Activated CD4-positive, alpha-beta memory T cell treated with anti-CD3 and anti-CD28 coated beads, Interleukin-2, amount 10 ng/mL, durations not matched to agents 7 days and 5 days (primary cell): Measurements from ENCODE around the gene RTN3. TPM values are rescaled to one million over a fixed set of nuclear protein-coding genes. Genes with fewer than 3 reads are reported as not detected.

Experiments used
- CTCF ChIA-PET: fragments of 350-600 bp; sonication (Branson Sonifier 250); formaldehyde crosslinking; loops from one replicate; lab custom pipeline; 2021; ENCODE audit warnings: antibody characterized with exemption, inconsistent platforms; lab: Charles Lee
- POLR2A ChIA-PET: fragments of 350-600 bp; sonication (Branson Sonifier 250); formaldehyde crosslinking; loops from one replicate; lab custom pipeline; 2021; ENCODE audit warnings: antibody characterized with exemption; lab: Charles Lee
- DNase-seq: peaks from one replicate; pipeline ENCODE4 v3.0.0-alpha.2; 2020
- H3K27ac Mint-ChIP-seq: one replicate; pipeline ENCODE4 v1.8.0; 2021; ENCODE audit warnings: mild to moderate bottlenecking, mixed read lengths
- H3K27me3 Mint-ChIP-seq: one replicate; pipeline ENCODE4 v1.8.0; 2021; ENCODE audit warnings: mixed read lengths
- H3K36me3 Mint-ChIP-seq: one replicate; pipeline ENCODE4 v1.8.0; 2021; ENCODE audit warnings: low read depth, mixed read lengths
- H3K4me1 Mint-ChIP-seq: one replicate; pipeline ENCODE4 v1.8.0; 2021; ENCODE audit warnings: mixed read lengths
- H3K4me3 Mint-ChIP-seq: one replicate; pipeline ENCODE4 v1.8.0; 2021; ENCODE audit warnings: mild to moderate bottlenecking, mixed read lengths
- H3K9me3 Mint-ChIP-seq: one replicate; pipeline ENCODE4 v1.8.0; 2021; ENCODE audit warnings: mixed read lengths
- total RNA-seq, 2 experiments: library from RNA; stranded (reverse); gene quantifications; one replicate each; pipeline ENCODE4 v1.2.3, GENCODE V29; 2021

RTN3 gene
- total RNA-seq, 2 experiments from 2014 or later, result 68.2 to 75.6 TPM

- no peaks in the 10 kb centered on the region for H3K4me1 Mint-ChIP-seq
- no peak for DNase-seq
- H3K9me3 Mint-ChIP-seq, result no peaks in the 10 kb centered on the region
- no peak overlapping the region for H3K27ac Mint-ChIP-seq
- no peak overlapping the region for H3K4me3 Mint-ChIP-seq
- no peaks in the 10 kb centered on the region for H3K27me3 Mint-ChIP-seq
- CTCF ChIA-PET, result no interaction called here
- POLR2A ChIA-PET, result no interaction called here
- peaks cover 10% of the 10 kb centered on the region for H3K36me3 Mint-ChIP-seq
Measured at GRCh38 chr11:63760487-63761079, 79.3 kb downstream of the RTN3 start.

DNA sequence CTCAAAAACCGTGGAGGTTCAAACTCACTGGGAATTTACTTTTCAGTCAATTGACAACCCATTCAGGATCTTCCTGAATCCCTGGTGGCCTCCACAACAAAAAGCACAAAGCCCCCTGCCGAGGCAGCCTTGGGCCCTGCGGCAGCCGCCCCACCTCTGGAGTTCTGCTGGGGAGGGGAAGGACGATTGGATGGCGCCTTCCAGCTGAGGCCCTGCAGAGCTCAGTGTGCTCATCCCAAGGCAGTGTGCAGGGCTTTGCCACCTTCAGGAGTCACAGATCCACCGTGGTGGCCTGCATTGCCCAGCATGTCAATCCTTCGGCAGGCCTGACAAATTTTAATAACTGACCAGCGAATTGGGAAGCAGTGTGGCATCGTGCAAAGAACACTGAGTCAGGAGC lies 79.9 kb downstream of the RTN3 start:
- no peaks in the 10 kb centered on the region for H3K9me3 Mint-ChIP-seq
- no peak overlapping the region for H3K4me3 Mint-ChIP-seq
- H3K4me1 Mint-ChIP-seq, result no peaks in the 10 kb centered on the region
- H3K27ac Mint-ChIP-seq, result no peak overlapping the region
- POLR2A ChIA-PET, result no interaction called here
- CTCF ChIA-PET, result no interaction called here
- DNase-seq, result no peak
- no peaks in the 10 kb centered on the region for H3K27me3 Mint-ChIP-seq
- peaks cover 10% of the 10 kb centered on the region for H3K36me3 Mint-ChIP-seq

DNA sequence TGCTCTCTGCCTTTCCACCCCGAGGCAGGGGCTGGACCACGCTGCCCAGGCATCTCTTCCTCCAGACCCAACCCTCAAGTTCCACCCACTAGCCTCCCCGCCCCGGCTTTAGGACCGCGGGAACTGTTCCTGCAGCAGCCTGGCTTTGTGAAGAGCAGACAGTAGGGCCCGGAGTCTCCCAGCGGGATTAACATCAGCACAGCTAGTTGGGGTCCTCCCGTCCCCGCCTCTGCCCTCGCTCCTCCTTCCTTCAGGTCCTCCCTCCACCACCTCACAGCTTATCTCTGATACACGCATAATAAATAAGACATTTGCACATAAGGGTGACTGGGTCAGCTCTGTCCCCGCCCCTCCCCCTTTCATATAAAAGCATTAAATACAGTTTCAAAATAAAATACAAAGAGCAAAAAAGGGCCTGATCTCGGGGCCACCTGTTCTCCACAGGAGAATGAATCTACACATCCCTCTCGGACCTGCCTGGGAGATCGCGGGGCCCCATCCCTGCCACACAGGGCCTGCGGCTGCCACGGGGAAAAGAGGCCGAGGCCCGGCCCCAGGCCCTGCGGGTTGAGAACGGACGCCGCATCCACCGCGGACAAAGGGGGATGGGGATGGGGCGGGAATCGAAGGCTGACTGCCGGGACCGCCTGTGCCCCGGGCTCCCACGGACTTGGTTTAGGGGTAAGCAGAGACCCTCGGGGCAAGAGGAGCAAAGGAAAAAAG lies 80.8 kb downstream of the RTN3 start:
- H3K9me3 Mint-ChIP-seq, result no peaks in the 10 kb centered on the region
- CTCF ChIA-PET, result no interaction called here
- H3K27ac Mint-ChIP-seq, result no peak overlapping the region

GRCh38 chr11:63762654-63763495 lies 81.6 kb downstream of the RTN3 start:
- ChIA-PET CTCF (no interaction called here), POLR2A (no interaction called here)
- Mint-ChIP-seq H3K36me3 (peaks cover 9% of the 10 kb centered on the region), H3K27ac (no peak overlapping the region), H3K9me3 (no peaks in the 10 kb centered on the region), H3K4me3 (no peak overlapping the region), H3K4me1 (peaks cover 8% of the 10 kb centered on the region), H3K27me3 (peaks cover 3% of the 10 kb centered on the region)
- DNase-seq, result no peak

More for the DNA sequence above, 80.8 kb downstream of the RTN3 start:
- DNase-seq, result no peak
- peaks cover under 1% of the 10 kb centered on the region for H3K4me1 Mint-ChIP-seq
- no peak overlapping the region for H3K4me3 Mint-ChIP-seq
- POLR2A ChIA-PET, result no interaction called here
- no peaks in the 10 kb centered on the region for H3K27me3 Mint-ChIP-seq
- H3K36me3 Mint-ChIP-seq, result peaks cover 10% of the 10 kb centered on the region

DNA sequence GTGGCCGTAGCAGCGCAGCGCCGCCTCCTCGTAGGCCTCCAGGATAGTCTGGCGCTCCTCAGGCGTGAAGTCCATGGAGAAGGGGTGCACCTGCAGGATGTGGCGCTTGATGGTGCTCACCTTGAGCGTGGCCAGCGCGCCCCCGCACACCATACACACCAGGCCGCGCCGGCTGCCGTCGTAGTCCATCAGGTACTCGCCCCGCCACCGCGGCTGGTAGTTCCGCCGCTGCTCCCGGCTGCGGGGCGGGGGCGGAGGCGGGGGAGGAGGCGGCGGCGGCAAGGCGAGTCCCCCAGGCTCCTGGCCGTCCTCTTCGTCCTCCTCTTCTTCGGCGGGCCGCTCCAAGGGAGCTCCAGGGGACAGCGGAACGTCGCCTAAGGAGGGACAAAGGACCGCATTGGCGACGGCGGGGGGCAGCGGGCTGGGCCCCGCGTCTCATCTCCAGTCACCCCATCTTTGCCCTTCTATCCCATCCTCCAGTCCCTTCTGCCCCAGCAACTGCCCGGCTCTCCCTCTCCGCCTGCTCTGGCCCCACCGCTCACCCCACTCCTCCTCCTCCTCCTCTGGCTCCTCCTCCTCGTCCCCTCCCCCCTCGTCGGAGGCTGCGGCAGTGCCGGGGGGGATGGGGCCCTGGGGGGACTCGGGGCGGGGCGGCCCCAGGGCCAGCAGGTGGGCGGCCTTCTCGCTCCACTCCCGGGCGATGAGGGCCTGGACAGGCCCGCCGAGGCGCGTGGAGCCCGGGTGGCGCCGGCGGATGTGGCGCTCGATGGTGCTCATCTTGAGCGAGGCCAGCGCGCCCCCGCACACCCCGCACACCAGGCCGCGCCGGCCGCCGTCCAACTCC lies 82.4 kb downstream of the RTN3 start:
- POLR2A ChIA-PET, result no interaction called here
- peaks cover 9% of the 10 kb centered on the region for H3K4me1 Mint-ChIP-seq
- CTCF ChIA-PET, result no interaction called here
- no peaks in the 10 kb centered on the region for H3K9me3 Mint-ChIP-seq
- no peak overlapping the region for H3K27ac Mint-ChIP-seq
- H3K4me3 Mint-ChIP-seq, result no peak overlapping the region
- H3K27me3 Mint-ChIP-seq, result peaks cover 3% of the 10 kb centered on the region
- H3K36me3 Mint-ChIP-seq, result peaks cover 2% of the 10 kb centered on the region
- DNase-seq, result no peak

- H3K27me3 Mint-ChIP-seq, result peaks cover 3% of the 10 kb centered on the region
- DNase-seq, result no peak
- H3K9me3 Mint-ChIP-seq, result no peaks in the 10 kb centered on the region
- H3K4me1 Mint-ChIP-seq, result peaks cover 9% of the 10 kb centered on the region
- H3K36me3 Mint-ChIP-seq, result no peaks in the 10 kb centered on the region
- ChIA-PET POLR2A (no interaction called here), CTCF (no interaction called here)
- H3K27ac Mint-ChIP-seq, result no peak overlapping the region
- H3K4me3 Mint-ChIP-seq, result no peak overlapping the region
Measured at GRCh38 chr11:63764340-63764678, 83.0 kb downstream of the RTN3 start.

- ChIA-PET CTCF (interaction anchor here (1.5 kb wide), 1 partner anchor 72 kb away, joined by 3 read pairs; no protein-coding TSS in a partner anchor), POLR2A (no interaction called here)
- H3K27me3 Mint-ChIP-seq, result peaks cover 6% of the 10 kb centered on the region
- no peak overlapping the region for H3K27ac Mint-ChIP-seq
- H3K9me3 Mint-ChIP-seq, result no peaks in the 10 kb centered on the region
- no peak for DNase-seq
- H3K36me3 Mint-ChIP-seq, result no peaks in the 10 kb centered on the region
- peaks cover 10% of the 10 kb centered on the region for H3K4me1 Mint-ChIP-seq
- H3K4me3 Mint-ChIP-seq, result no peak overlapping the region
Measured at GRCh38 chr11:63764679-63765647, 83.7 kb downstream of the RTN3 start.

GRCh38 chr11:63765688-63766241 lies 84.5 kb downstream of the RTN3 start:
- peaks cover 14% of the 10 kb centered on the region for H3K27me3 Mint-ChIP-seq
- no peak overlapping the region for H3K4me3 Mint-ChIP-seq
- no peaks in the 10 kb centered on the region for H3K36me3 Mint-ChIP-seq
- DNase-seq, result no peak
- ChIA-PET CTCF (interaction anchor here (1.5 kb wide), 1 partner anchor 71 kb away, joined by 3 read pairs; no protein-coding TSS in a partner anchor), POLR2A (no interaction called here)
- no peak overlapping the region for H3K27ac Mint-ChIP-seq
- no peaks in the 10 kb centered on the region for H3K9me3 Mint-ChIP-seq
- peaks cover 13% of the 10 kb centered on the region for H3K4me1 Mint-ChIP-seq

DNA sequence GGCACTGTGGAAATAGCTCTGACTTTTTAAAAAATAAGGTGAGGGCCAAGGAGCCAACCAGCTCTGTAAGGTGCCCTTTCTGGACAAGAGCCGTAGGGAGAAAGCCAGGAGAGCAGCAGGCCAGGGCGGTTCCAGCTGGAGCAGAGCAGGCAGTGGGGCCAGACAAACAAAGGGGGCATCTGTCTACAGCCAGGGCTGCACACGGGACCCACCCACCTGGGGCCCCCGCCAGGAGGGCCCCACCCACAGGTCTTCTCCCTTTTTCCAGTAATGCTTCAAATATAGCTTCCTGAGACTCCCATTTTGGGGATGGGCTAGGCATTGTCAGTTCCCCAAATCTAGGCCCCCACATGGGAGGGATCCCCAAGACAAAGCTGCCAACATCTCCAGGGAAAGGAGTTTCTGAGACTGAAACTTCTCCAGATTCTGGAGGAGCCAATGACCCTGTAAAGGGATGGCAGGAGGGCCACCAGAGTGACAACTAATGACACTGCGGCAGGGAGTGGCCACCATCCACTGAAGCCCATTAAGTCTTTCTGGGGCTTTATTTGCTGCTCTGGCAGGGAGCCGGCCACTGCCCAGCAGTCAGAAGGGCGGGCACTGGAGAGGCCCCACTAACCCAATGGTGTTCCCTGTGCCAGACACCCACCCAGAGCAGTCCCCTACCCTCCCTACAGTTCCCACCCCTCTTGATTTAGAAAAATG lies 85.4 kb downstream of the RTN3 start:
- DNase-seq, result no peak
- CTCF ChIA-PET, result interaction anchor here (0.6 to 3.0 kb wide), 5 partner anchors 13 to 534 kb away, joined by 3 to 9 read pairs (median 3); no protein-coding TSS in a partner anchor
- POLR2A ChIA-PET, result no interaction called here
- Mint-ChIP-seq H3K9me3 (no peaks in the 10 kb centered on the region), H3K4me3 (no peak overlapping the region), H3K27me3 (peaks cover 21% of the 10 kb centered on the region), H3K4me1 (peaks cover 13% of the 10 kb centered on the region), H3K36me3 (no peaks in the 10 kb centered on the region), H3K27ac (no peak overlapping the region)

DNA sequence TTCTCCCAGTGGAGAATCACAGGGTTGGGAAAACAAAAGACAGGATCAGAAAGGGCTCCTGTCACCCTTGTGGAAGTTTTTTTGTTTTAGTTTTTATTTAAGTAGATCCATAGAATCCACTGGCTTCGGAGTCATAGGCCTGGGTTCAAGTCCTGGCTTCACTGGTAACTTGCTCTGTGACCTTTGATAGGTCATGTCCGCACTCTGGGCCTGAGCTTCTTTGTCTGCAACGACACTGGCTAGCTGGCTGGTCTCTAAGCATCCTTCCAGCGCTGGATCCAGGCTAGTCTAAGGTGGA lies 85.9 kb downstream of the RTN3 start:
- DNase-seq, result no peak
- POLR2A ChIA-PET, result interaction anchor here (1.5 kb wide), 1 partner anchor 219 kb away, joined by 3 read pairs; the partner anchor contains the start of gene OTUB1
- H3K27ac Mint-ChIP-seq, result no peak overlapping the region
- H3K4me1 Mint-ChIP-seq, result peaks cover 13% of the 10 kb centered on the region
- peaks cover 23% of the 10 kb centered on the region for H3K27me3 Mint-ChIP-seq
- CTCF ChIA-PET, result interaction anchor here (0.6 to 3.0 kb wide), 18 partner anchors 9 to 534 kb away, joined by 3 to 17 read pairs (median 3); partner anchors contain the start of genes ATL3 and RTN3
- no peaks in the 10 kb centered on the region for H3K36me3 Mint-ChIP-seq
- H3K4me3 Mint-ChIP-seq, result peak overlapping the region; percentile 90
- H3K9me3 Mint-ChIP-seq, result no peaks in the 10 kb centered on the region
